Endometrial microvascular endothelial cells (primary cell): ENCODE measurements around the gene SLC25A28. TPM values are rescaled to one million over a fixed set of nuclear protein-coding genes. Genes with fewer than 3 reads are reported as not detected.

Experiments
- in situ Hi-C: cut with HindIII; loops from 2 replicates; pipeline ENCODE4 v1.10.0; 2017; ENCODE audit warnings: low sequenced_read_pairs, low pct_unique_long_range_greater_than_20kb; ENCODE audit errors: inconsistent ontology term
- total RNA-seq: library from RNA; depleted of rRNA; stranded (reverse); fragments of >200 nt; gene quantifications from one replicate; pipeline ENCODE4 v1.2.3, GENCODE V29; 2015; ENCODE audit errors: inconsistent ontology term

Gene SLC25A28, protein sequence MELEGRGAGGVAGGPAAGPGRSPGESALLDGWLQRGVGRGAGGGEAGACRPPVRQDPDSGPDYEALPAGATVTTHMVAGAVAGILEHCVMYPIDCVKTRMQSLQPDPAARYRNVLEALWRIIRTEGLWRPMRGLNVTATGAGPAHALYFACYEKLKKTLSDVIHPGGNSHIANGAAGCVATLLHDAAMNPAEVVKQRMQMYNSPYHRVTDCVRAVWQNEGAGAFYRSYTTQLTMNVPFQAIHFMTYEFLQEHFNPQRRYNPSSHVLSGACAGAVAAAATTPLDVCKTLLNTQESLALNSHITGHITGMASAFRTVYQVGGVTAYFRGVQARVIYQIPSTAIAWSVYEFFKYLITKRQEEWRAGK
- 14.7 TPM for total RNA-seq

DNA sequence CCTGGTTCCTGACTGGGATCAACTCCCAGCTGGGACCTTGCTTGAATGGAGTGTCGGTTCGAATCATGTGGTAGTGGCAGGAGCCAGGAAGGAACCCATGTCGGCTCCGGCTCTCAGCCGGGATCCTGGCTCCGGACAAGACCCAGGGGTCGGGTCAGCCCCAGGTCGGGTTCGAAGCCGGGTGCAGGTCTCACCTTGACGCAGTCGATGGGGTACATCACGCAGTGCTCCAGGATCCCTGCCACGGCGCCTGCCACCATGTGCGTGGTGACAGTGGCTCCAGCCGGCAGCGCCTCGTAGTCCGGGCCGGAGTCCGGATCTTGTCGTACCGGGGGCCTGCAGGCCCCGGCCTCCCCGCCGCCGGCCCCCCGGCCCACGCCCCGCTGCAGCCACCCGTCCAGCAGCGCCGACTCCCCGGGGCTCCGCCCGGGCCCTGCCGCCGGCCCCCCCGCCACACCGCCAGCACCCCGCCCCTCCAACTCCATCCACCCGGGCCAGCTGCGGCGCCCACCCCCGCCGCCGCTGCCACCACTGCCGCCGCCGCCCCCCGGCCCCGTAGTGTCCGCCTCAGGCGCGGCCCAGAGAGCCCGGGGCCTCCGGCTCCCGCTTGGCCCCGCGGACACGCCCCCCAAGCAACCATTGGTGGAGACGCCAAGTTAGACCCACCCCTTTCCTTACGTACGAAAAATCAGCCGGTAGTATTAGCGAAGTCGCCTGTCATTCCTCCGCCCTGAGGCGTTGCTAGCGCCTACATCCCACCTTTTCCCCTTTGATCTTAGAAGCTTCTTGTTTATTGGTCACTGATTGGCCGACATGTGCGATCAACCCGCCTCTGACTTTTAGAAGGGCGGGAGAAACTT is at the start of gene SLC25A28:
TSS of gene SLC25A28 (minus strand) at position 589 of the 860 bp plus-strand sequence. CDS start at position 485, 104 bp downstream.
- in situ Hi-C loops = loop anchor here (25.0 kb wide), 1 partner anchor 183 kb away; the partner anchor contains the start of gene GOT1

DNA sequence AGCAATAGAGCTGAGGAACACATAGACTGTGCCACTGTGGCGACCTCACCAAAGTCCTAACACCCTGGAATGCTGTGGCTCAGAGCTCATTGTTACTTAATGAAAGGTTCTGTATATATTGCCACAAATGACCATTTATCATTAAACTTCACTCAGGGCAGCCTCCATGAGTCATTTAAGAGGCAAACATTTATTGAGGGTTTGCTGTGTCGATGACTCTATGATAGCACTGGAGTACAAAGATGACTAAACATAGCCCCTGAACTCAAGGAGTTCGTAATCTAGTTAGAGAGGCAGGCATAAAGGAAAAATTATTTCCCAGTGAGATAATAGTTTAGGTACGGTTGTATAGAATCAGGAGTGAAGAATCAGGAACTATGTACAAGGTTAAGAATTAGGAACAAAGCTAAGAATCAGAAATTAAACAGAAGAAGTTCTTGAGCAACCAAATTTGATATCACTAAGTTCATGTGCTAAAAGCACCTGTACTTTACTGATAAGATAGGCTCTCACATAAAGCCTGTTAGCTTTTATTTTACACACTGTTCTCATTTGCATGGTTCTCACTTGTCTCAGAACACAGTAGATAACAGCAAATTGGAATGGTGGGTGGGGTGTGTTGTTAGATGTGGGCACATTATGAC is 47.0 kb upstream of the SLC25A28 start:
- in situ Hi-C loops = no loop called here

DNA sequence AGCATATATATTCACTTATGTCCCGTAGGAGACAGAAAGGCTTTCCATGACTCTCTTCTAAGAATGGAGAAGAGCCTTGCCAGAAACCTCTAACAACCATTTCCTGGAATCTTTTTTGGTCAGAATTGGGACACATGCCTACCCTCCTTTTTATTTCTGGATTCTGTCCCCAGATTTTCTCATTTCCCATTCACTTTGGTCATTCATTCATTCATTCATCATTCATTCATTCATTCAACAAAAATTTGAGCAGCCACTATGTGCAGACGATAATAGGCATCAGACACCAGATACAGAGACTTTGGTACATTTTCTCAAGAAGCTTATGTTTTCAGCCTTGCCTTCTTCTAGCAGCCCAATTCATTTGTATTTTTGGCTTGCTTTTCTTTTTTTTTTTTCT is 45.1 kb upstream of the SLC25A28 start:
- in situ Hi-C loops = no loop called here

DNA sequence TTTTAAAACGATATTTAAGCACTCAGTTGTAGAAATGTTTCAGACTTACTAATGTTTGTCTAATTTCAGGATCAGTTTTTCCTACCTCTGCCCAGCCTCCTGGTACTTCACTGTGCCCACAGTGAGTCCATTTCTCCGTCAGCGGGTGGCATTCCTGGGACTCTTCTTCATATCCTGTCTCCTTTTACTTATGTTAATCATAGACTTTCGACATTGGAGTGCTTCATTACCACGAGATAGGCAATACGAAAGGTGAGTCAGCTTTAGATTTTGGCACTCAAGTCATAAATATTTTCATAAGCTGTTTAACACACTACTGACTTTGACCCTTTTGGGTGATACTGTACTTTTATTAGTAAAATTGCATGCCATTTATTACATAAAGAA is 41.1 kb upstream of the SLC25A28 start:
- in situ Hi-C loops = no loop called here

DNA sequence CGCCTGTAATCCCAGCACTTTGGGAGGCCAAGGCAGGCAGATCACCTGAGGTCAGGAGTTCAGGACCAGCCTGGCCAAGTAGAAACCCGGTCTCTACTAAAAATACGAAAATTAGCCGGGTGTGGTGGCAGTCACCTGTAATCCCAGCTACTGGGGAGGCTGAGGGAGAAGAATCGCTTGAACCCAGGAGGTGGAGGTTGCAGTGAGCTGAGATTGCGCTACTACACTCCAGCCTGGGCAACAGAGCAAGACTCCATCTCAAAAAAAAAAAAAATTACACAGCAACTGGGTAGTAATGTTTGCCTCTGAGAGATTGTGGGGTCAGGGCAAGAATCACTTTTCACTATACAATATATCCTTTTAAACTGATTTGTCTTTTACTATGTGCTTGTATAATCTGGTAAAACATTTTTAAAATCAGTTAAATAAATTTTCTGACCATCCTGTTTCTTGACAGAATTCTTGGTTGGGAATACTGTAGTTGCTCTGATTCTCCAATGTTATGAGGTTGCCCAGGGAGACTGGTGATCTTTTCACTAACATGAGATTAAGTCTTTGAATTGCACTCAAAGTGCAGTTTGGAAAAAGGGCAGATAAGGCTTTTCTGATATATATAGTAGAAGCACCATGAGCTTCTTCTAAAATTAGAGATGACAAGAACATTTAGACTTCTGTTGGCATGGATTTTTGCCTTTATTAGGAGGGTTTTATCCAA is 40.6 kb upstream of the SLC25A28 start:
- in situ Hi-C loops = no loop called here

DNA sequence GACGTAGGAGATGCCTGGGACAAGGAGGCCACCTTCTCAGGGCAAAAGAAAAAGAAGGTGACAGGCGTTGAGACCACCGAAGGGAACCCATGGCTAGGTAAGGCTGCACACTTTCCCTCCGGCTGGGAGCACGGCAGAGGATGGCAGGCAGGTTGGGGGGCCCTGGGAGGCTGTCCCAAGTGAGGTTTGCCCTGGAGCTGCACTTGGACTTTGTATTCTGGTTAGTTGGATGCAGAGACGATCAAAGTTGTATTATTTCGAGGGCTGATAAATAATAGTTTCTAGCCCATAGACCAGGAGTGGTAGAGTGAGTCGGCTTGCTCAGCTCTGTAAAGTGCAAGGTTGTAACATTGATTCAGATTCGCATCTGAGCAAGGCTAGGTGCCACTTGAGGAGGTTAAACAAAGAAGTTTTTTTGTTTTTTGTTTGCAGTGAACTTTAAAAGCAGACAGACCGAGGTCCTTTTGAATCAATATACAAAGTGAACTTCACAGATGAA is 39.7 kb upstream of the SLC25A28 start:
- in situ Hi-C loops = no loop called here

DNA sequence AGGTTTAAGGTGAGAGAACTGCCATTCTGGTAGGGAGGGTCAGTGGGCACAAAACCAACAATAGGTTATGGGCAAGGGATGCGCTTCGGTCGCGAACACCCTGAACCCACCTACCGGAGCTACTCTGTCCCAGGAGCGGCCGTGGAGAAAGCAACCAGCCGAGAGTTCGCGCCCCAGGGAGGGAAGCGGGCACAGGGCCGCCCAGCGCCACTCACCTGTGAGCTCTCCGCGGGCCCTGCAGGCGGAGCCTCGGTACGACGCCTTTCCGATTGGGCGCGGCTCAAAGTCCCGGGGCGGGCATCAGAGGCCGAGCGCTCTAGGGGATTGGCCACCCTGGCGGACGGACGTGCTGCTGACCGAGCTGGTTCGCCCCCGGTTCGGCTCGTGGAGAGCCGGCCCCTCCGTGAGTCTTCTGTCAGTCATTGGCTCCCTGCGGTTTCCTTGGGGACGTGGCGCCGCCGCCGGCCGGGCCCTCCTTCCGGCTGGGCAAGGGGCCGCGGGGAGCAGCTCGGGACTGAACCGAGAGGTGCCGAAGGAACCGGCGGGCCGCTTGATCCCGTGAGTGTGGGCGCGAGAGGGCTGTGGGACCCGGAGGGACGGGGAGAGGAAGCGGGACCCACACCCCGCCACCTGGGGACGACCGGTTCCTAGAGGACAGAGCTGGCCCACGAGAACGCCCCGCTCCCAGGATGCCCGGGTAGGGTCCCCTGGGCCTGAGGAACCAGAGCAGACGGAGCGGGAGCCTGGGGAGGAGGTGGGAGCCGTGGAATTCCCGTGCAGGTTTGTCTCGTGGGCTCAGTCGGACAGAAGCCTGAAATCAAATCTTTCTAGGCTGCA is 39.0 kb upstream of the SLC25A28 start, which contains the start of gene ENTPD7:
TSS of gene ENTPD7 (plus strand) at position 479 of the 837 bp plus-strand sequence. CDS start 448 bp downstream, outside the sequence.
- in situ Hi-C loops = no loop called here

DNA sequence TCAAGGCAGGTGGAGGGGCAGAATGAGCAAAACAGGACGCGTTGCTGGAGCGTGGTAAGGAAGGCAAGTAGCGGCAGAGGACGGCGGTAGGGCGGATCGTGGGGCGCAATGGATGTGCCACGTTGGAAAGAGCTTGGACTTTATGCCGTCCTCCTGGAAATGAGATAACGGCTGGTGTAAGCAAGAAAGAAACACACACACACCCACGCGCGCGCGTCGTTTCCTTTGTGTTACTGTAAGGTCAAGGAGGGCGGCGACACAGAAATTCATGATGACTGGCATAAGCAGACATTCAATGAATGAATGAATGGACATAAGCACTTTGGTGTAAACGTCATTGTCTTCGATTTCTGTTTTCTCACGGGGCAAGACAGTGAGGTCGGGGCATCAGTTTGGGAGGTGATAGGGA is 38.4 kb upstream of the SLC25A28 start:
- in situ Hi-C loops = no loop called here

DNA sequence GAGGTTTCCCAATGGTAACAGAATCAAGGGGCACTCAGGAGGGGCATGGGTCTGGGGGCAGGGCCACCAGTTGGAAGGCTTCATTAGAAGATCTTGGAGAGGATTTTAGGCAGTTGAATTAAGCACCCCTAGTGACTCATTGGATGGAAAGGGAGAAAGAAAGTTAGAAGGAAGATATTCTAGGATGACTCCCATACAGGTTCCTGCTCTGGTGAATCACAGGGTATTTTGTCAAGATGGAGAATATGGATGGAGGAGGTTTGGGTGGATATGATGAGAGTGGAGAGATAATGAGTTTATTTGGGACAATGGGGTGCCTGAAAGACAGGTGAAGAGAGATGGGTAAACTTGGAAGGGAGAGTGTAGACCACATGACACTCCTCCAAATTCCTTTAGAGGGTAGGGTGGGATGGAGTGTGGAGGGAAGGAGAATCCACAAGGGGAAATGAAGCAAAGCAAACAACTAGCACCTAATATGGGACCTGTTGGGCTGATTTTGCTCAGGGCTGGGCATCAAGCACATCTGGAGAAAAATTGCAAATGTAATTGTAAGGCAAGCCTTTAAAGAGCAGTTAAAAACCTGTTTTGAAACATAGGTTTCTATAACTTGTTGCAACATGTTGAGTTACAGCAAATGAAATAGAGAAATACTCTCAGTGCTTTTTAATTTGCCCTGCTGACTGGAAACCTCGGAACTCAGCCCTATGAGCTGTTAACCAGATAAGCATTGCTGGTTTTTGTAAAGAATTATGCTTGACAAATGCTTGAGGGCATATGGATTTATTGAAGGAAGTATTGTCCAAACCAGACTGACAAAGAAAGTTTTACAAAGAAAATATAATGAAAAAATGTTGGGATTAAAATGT is 36.2 kb upstream of the SLC25A28 start:
- in situ Hi-C loops = no loop called here

DNA sequence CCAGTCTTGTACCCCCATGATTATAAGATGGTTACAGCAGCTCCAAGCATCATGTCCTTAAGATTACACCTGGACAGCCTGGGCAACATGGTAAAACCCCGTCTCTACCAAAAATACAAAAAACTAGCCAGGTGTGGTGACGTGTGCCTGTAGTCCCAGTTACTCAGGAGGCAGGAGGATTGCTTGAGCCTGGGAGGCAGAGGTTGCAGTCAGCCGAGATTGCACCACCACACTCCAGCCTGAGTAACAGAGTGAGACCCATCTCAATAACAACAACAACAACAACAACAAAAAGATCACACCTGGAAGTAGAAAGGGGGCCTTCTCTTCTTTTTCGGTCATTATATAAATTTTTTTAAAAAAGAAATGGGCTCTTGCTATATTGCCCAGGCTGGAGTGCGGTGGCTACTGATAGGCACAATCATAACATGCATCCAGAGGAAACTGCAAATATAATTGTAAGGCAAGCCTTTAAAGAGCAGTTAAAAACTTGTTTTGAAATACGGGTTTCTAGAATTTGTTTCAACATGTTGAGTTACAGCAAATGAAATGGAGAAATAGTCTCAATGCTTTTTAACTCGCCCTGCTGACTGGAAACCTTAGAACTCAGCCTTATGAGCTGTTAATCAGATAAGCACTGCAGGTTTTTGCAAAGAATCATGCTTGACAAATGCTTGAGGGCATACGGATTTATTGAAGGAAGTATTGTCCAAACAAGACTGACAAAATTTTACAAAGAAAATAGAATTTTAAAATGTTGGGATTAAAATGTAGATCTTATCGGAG is 34.3 kb upstream of the SLC25A28 start:
- in situ Hi-C loops = no loop called here

DNA sequence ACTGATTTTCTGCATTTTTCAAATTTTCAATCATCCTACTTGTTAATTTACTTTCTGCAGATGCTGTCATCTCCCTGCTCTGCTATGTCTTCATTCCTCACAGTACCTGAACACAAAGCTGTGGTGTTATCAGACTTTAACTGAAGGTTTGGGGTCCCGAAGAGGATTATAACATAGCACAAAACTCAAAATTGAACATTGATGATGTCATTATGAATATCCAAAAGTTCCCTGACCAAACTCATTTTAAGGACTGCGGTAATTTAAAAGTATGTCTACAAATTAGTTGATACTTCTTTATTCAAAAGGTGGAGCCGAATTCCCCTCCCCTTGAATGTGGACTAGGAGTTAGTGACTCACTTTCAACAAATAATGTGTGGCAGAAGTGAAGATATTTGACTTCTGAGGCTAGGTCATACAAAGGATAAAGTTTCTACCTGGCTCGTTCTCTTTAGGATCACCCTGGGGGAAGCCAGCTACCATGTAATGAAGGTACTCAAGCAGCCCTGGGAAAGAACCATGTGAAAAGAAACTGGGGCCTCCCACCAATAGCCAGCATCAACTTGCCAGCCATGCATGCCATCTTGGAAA is 32.7 kb upstream of the SLC25A28 start:
- in situ Hi-C loops = no loop called here

DNA sequence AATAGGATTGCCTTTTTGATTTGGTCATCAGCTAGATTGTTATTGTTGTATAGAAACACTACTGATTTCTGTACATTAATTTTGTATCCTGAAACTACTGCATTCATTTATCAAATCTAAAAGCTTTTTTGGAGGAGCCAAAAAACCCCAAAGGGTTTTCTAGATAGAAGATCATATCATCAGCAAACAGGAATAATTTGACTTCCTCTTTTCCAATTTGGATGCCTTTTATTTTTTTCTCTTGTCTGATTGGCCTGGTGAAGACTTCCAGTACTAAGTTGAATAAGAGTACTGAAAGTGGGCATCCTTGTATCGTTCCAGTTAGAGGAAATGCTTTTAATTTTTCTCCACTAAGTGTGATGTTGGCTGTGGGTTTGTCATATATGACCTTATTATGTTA is 28.5 kb upstream of the SLC25A28 start:
- in situ Hi-C loops = no loop called here

DNA sequence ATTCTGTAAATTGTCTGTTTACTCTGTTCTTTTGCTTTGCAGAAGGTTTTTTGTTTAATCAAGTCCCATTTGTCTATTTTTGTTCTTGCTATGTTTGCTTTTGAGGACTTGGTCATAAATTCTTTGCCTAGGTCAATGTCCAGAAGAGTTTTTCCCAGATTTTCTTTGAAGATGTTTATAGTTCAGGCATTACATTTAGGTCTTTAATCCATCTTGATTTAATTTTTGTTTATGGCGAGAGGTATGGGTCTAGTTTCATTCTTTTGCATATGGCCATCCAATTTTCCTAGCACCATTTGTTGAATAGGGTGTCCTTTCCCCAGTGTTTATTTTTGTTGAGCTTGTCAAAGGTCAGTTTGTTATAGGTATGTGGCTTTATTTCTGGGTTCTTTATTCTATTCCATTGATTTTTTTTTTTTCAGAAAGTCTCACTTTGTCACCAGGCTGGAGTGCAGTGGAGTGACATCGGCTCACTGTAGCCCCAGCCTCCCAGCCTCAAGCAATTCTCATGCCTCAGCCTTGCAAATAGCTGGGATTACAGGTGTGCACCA is 27.4 kb upstream of the SLC25A28 start:
- in situ Hi-C loops = no loop called here

DNA sequence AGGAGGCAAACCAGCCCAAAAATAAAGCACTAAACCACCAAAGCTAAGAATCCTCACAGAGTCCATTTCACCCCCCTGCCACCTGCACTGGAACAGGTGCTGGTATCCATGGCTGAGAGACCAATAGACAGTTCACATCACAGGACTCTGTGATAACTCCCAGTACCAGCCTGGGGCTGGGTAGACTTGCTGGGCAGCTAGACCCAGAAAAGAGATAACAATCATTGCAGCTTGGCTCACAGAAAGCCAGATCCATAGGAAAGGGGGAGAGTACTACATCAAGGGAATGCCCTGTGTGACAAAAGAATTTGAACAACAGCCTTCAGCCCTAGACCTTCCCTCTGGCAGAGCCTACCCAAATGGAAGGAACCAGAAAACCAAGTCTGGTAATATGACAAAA is 13.6 kb upstream of the SLC25A28 start:
- in situ Hi-C loops = no loop called here

DNA sequence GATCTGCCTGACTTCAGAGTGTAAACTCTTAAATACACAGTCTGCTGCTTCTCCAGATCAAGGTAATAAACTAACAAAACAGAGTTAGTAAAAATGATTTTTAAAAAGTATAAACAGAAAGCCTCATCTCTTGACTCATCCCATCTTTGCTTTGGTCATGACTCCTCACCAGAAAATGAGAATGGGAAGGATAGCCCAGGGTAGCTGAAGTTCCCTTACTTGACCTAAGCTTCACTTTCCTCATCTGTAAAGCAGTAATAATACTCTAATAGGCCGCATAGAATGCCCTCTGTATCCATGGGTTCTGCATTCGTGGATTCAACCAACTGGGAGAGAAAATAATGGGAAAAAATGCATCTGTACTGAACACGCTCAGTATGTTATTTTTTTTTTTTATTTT is 11.3 kb upstream of the SLC25A28 start:
- in situ Hi-C loops = no loop called here

DNA sequence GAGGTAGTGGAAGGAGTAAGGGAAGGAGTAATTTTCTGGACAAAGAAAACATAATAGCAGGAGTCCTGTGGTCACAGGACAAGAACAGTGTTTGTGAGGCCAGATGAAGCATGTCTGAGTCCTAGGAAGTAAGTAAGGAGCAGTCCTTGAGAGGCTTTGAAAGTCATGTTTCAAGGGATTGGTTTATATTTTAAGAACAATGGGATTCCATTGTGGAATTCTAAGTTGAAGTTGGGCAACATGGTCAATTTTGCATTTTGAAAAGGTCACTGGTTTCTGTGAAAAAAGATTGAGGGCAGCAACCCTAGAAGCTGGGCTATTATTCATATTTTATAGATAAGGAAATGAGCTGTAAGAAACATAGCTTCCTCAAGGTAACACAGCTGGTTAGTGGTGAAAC is 10.8 kb upstream of the SLC25A28 start:
- in situ Hi-C loops = no loop called here
